M059J (cell line): ENCODE measurements around the gene SNRNP200. TPM values are rescaled to one million over a fixed set of nuclear protein-coding genes. Genes with fewer than 3 reads are reported as not detected.
A peak's percentile ranks its signal among the peaks of the same experiment; 100 is the strongest.

Source experiments
- DNase-seq: peaks from one replicate; pipeline ENCODE4 v3.0.0-alpha.2; 2012; ENCODE audit warnings: low read depth
- total RNA-seq: library from RNA; depleted of rRNA; stranded (reverse); fragments of >200 nt; shearing (Covaris generic); gene quantifications from 2 replicates; pipeline ENCODE4 v1.2.3, GENCODE V29; 2014

Gene SNRNP200
- total RNA-seq, 1 experiment from 2014 or later, result 51.4 TPM

- DNase-seq, result peak; percentile 98
Observed at GRCh38 chr2:96251721-96252292, 53.5 kb downstream of the SNRNP200 start.

GRCh38 chr2:96250188-96250587, 55.2 kb downstream of the SNRNP200 start:
- DNase-seq, result no peak

GRCh38 chr2:96249654-96250053, 55.7 kb downstream of the SNRNP200 start:
- DNase-seq, result no peak

GRCh38 chr2:96248624-96249023, 56.7 kb downstream of the SNRNP200 start:
- DNase-seq, result no peak

- DNase-seq, result no peak
Observed at GRCh38 chr2:96247896-96248295, 57.5 kb downstream of the SNRNP200 start.

- no peak for DNase-seq
Observed at GRCh38 chr2:96247009-96247408, 58.3 kb downstream of the SNRNP200 start.

- DNase-seq, result peak; percentile 25
Observed at GRCh38 chr2:96245609-96246390, 59.5 kb downstream of the SNRNP200 start.

GRCh38 chr2:96243843-96244242, 61.5 kb downstream of the SNRNP200 start:
- no peak for DNase-seq

- DNase-seq, result peak; percentile 93
Observed at GRCh38 chr2:96241900-96242611, 63.3 kb downstream of the SNRNP200 start.

GRCh38 chr2:96241227-96241626, 64.1 kb downstream of the SNRNP200 start:
- DNase-seq, result no peak

GRCh38 chr2:96240341-96241038, 64.9 kb downstream of the SNRNP200 start:
- no peak for DNase-seq

GRCh38 chr2:96239745-96240264, 65.5 kb downstream of the SNRNP200 start:
- no peak for DNase-seq

GRCh38 chr2:96239091-96239490, 66.3 kb downstream of the SNRNP200 start:
- DNase-seq, result no peak

GRCh38 chr2:96238266-96238665, 67.1 kb downstream of the SNRNP200 start:
- no peak for DNase-seq

GRCh38 chr2:96236882-96237281, 68.5 kb downstream of the SNRNP200 start:
- DNase-seq, result no peak

- DNase-seq, result no peak
Observed at GRCh38 chr2:96233880-96234316, 71.4 kb downstream of the SNRNP200 start.

GRCh38 chr2:96233436-96233835, 71.9 kb downstream of the SNRNP200 start:
- DNase-seq, result no peak

- DNase-seq, result no peak
Observed at GRCh38 chr2:96231316-96231715, 74.0 kb downstream of the SNRNP200 start.

- no peak for DNase-seq
Observed at GRCh38 chr2:96225016-96225533, 80.3 kb downstream of the SNRNP200 start.
